Glutamatergic neuron (in vitro differentiated cells): ENCODE measurements around the gene LSG1. TPM values are rescaled to one million over a fixed set of nuclear protein-coding genes. Genes with fewer than 3 reads are reported as not detected.

Experiments used
- DNase-seq: peaks from one replicate; pipeline ENCODE4 v3.0.0; 2022
- H3K27ac Mint-ChIP-seq: one replicate; pipeline ENCODE4 v1.8.0; 2020; ENCODE audit warnings: mild to moderate bottlenecking, mixed read lengths, inconsistent platforms; ENCODE audit not compliant: unreplicated experiment
- H3K27me3 Mint-ChIP-seq: one replicate; pipeline ENCODE4 v1.8.0; 2020; ENCODE audit warnings: mild to moderate bottlenecking, moderate library complexity, mixed read lengths, inconsistent platforms; ENCODE audit not compliant: unreplicated experiment
- H3K36me3 Mint-ChIP-seq: one replicate; pipeline ENCODE4 v1.8.0; 2020; ENCODE audit warnings: mild to moderate bottlenecking, mixed read lengths, inconsistent platforms; ENCODE audit not compliant: unreplicated experiment
- H3K4me1 Mint-ChIP-seq: one replicate; pipeline ENCODE4 v1.8.0; 2020; ENCODE audit warnings: mild to moderate bottlenecking, low read depth, mixed read lengths, inconsistent platforms; ENCODE audit not compliant: unreplicated experiment
- H3K4me3 Mint-ChIP-seq: one replicate; pipeline ENCODE4 v1.8.0; 2020; ENCODE audit warnings: mild to moderate bottlenecking, mixed read lengths, inconsistent platforms; ENCODE audit not compliant: unreplicated experiment
- H3K9me3 Mint-ChIP-seq: one replicate; pipeline ENCODE4 v1.8.0; 2020; ENCODE audit warnings: mild to moderate bottlenecking, moderate library complexity, mixed read lengths, inconsistent platforms; ENCODE audit not compliant: unreplicated experiment
- CTCF ChIP-seq: fragments of 200-600 bp; sonication (generic); IDR thresholded peaks from one replicate; pipeline ENCODE4 v1.5.0; 2021; ENCODE audit not compliant: partially characterized antibody, unreplicated experiment
- long read RNA-seq: library from polyadenylated mRNA; unstranded; transcript quantifications from one replicate; pipeline ENCODE4 v2.0.0, GENCODE V29; 2020; ENCODE audit not compliant: unreplicated experiment
- total RNA-seq: library from RNA; stranded (reverse); fragmentation: NEBNext Ultra II Directional; extraction: Animal tissue kit (Norgen Biotek cat#: 25700); gene quantifications from one replicate; pipeline ENCODE4 v1.2.1, GENCODE V29; 2021; ENCODE audit not compliant: unreplicated experiment

Gene LSG1
- 26.5 TPM for total RNA-seq
- long read RNA-seq, transcript LSG1-201 (14 exons, 3,572 nt) = major isoform, 6 of 28 reads
- long read RNA-seq, partial matches to known transcripts = 20 of 28 reads
- long read RNA-seq, other reads (novel, unspliced or antisense) = 2 of 28 reads

- Mint-ChIP-seq H3K27me3 (peaks cover 4% of the 10 kb centered on the region), H3K4me3 (peak within 1 kb of the TSS; percentile 98), H3K36me3 (no peaks in the 10 kb centered on the region), H3K27ac (peak within 1 kb of the TSS; percentile 88), H3K4me1 (peaks cover 6% of the 10 kb centered on the region), H3K9me3 (no peaks in the 10 kb centered on the region)
- no peak for TF ChIP-seq CTCF
- peak; percentile 89 for DNase-seq
These were observed at the start of gene LSG1 for GRCh38 chr3:194671900-194672808. Gene LSG1, minus strand, starts transcription at chr3:194672191. Its CDS starts 29 bp downstream, at chr3:194672162.

- no peak for TF ChIP-seq CTCF
- Mint-ChIP-seq H3K27me3 (peaks cover 2% of the 10 kb centered on the region), H3K9me3 (no peaks in the 10 kb centered on the region), H3K27ac (no peak overlapping the region), H3K4me1 (peaks cover 27% of the 10 kb centered on the region), H3K4me3 (no peak overlapping the region), H3K36me3 (no peaks in the 10 kb centered on the region)
- no peak for DNase-seq
These were observed 48.1 kb upstream of the LSG1 start for GRCh38 chr3:194720048-194720447.

- Mint-ChIP-seq H3K4me1 (peaks cover 33% of the 10 kb centered on the region), H3K9me3 (peaks cover 2% of the 10 kb centered on the region), H3K4me3 (peak overlapping the region; percentile 14), H3K27me3 (peaks cover 2% of the 10 kb centered on the region), H3K27ac (peak overlapping the region; percentile 19), H3K36me3 (no peaks in the 10 kb centered on the region)
- no peak for DNase-seq
- TF ChIP-seq CTCF = no peak
These were observed 46.1 kb upstream of the LSG1 start for GRCh38 chr3:194718079-194718478.

GRCh38 chr3:194715022-194715800, 43.2 kb upstream of the LSG1 start:
- H3K4me3 Mint-ChIP-seq = no peak overlapping the region
- no peak overlapping the region for H3K27ac Mint-ChIP-seq
- peaks cover 2% of the 10 kb centered on the region for H3K9me3 Mint-ChIP-seq
- H3K36me3 Mint-ChIP-seq = no peaks in the 10 kb centered on the region
- H3K4me1 Mint-ChIP-seq = peaks cover 27% of the 10 kb centered on the region
- H3K27me3 Mint-ChIP-seq = peaks cover 2% of the 10 kb centered on the region
- DNase-seq = no peak
- TF ChIP-seq CTCF = no peak
